KMS-11 (cell line): ENCODE results near the gene GPR176.

Experiments
- H2AFZ ChIP-seq: fragments of 200-600 bp; sonication (generic); 2 replicates; pipeline ENCODE4 v1.6.1; 2016; ENCODE audit warnings: antibody characterized with exemption, mixed run types, low read depth
- H3K27ac ChIP-seq: fragments of 200-600 bp; sonication (generic); 2 replicates; pipeline ENCODE4 v1.6.1; 2016; ENCODE audit warnings: mild to moderate bottlenecking, mixed run types
- H3K27me3 ChIP-seq: fragments of 200-600 bp; sonication (generic); 2 replicates; pipeline ENCODE4 v1.6.1; 2017; ENCODE audit warnings: mild to moderate bottlenecking, low read depth, mixed run types, moderate library complexity; ENCODE audit not compliant: insufficient read depth
- H3K36me3 ChIP-seq: fragments of 200-600 bp; sonication (generic); 2 replicates; pipeline ENCODE4 v1.6.1; 2017; ENCODE audit warnings: mild to moderate bottlenecking, mixed run types; ENCODE audit not compliant: insufficient read depth
- H3K4me1 ChIP-seq: fragments of 200-600 bp; sonication (generic); 2 replicates; pipeline ENCODE4 v1.6.1; 2016; ENCODE audit warnings: mild to moderate bottlenecking, low read depth, mixed run types; ENCODE audit not compliant: poor library complexity, severe bottlenecking
- H3K4me2 ChIP-seq: fragments of 200-600 bp; sonication (generic); 2 replicates; pipeline ENCODE4 v1.7.0; 2016; ENCODE audit warnings: mild to moderate bottlenecking, mixed run types
- H3K4me3 ChIP-seq: fragments of 200-600 bp; sonication (generic); IDR thresholded peaks from 2 replicates; pipeline ENCODE4 v1.6.1; 2017; ENCODE audit warnings: low read depth, low read length, mixed read lengths; ENCODE audit not compliant: insufficient read depth
- H3K79me2 ChIP-seq: fragments of 200-600 bp; sonication (generic); 2 replicates; pipeline ENCODE4 v1.6.1; 2016; ENCODE audit warnings: low read depth, mixed run types; ENCODE audit not compliant: insufficient read depth
- H3K9ac ChIP-seq: fragments of 200-600 bp; sonication (generic); 2 replicates; pipeline ENCODE4 v1.6.1; 2016; ENCODE audit warnings: mild to moderate bottlenecking, mixed run types
- H4K20me1 ChIP-seq: fragments of 200-600 bp; sonication (generic); 2 replicates; pipeline ENCODE4 v1.6.1; 2016; ENCODE audit warnings: mild to moderate bottlenecking, mixed run types; ENCODE audit not compliant: insufficient read depth
- CTCF ChIP-seq: fragments of 200-600 bp; sonication (generic); conservative IDR thresholded peaks from 2 replicates; pipeline ENCODE4 v1.6.1; 2017; ENCODE audit warnings: low read depth, mild to moderate bottlenecking, antibody characterized with exemption, low read length, moderate library complexity, mixed read lengths

Gene GPR176

GRCh38 chr15:39885099-39885777 lies 34.8 kb downstream of the GPR176 start:
- Histone ChIP-seq H3K4me2 (no peak overlapping the region), H3K27ac (no peak overlapping the region), H3K36me3 (no peaks in the 10 kb centered on the region), H3K27me3 (no peaks in the 10 kb centered on the region), H3K4me3 (no peak overlapping the region), H3K9ac (no peak overlapping the region), H3K4me1 (no peaks in the 10 kb centered on the region), H4K20me1 (no peaks in the 10 kb centered on the region), H3K79me2 (no peaks in the 10 kb centered on the region), H2AFZ (no peak overlapping the region)
- TF ChIP-seq CTCF, result no peak

DNA sequence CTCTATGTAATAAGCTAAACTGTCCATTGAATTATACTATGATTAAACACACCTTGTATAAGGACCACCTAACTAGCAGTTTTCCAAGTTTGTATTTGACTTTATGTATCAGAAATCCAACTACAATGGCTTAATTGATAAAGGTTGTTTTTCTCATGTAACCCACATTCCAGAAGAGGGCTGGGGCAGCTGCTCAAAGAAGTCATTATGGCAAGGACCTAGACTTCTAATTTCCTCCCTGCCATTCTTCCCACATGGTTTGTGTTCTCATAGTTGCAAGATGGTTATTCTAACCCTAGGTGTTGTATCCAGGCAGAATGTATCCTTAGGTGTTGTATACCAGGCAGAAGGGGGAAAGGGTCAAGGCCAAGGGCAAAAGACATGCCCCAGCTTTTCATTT lies 35.7 kb downstream of the GPR176 start:
- no peak overlapping the region for H3K4me2 ChIP-seq
- H3K27ac ChIP-seq, result no peak overlapping the region
- no peaks in the 10 kb centered on the region for H3K79me2 ChIP-seq
- H3K9ac ChIP-seq, result no peak overlapping the region
- no peak overlapping the region for H3K4me3 ChIP-seq
- no peaks in the 10 kb centered on the region for H4K20me1 ChIP-seq
- no peak overlapping the region for H2AFZ ChIP-seq
- H3K36me3 ChIP-seq, result no peaks in the 10 kb centered on the region
- TF ChIP-seq CTCF, result no peak
- H3K27me3 ChIP-seq, result no peaks in the 10 kb centered on the region
- no peaks in the 10 kb centered on the region for H3K4me1 ChIP-seq

DNA sequence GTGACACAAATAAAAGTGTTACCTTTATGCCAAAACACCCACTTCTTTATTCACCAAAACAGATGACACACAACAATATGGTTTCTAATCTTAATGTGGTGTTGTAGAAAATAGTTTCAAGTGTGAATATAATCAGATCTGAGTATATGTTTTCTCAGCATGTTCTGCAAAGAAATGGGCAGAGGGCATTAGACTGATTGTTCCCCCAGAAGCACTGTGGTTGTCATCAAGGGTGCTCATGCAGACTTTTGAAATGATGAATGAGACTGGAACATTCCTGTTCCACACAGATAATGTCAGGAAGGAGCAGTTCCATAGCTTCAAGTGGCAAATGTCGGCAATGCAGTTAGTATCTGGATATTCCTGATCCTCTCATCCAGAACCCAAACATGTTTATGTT lies 37.5 kb downstream of the GPR176 start:
- Histone ChIP-seq H3K36me3 (no peaks in the 10 kb centered on the region), H3K4me1 (no peaks in the 10 kb centered on the region), H4K20me1 (no peaks in the 10 kb centered on the region), H3K4me3 (no peak overlapping the region), H3K27me3 (no peaks in the 10 kb centered on the region), H3K4me2 (no peak overlapping the region), H3K9ac (no peak overlapping the region), H3K79me2 (no peaks in the 10 kb centered on the region), H2AFZ (no peak overlapping the region), H3K27ac (no peak overlapping the region)
- no peak for TF ChIP-seq CTCF

- Histone ChIP-seq H3K9ac (no peak overlapping the region), H3K4me2 (no peak overlapping the region), H3K4me3 (no peak overlapping the region), H4K20me1 (no peaks in the 10 kb centered on the region), H3K4me1 (no peaks in the 10 kb centered on the region), H3K27ac (no peak overlapping the region), H3K27me3 (no peaks in the 10 kb centered on the region), H2AFZ (no peak overlapping the region), H3K36me3 (no peaks in the 10 kb centered on the region), H3K79me2 (no peaks in the 10 kb centered on the region)
- no peak for TF ChIP-seq CTCF
Measured at GRCh38 chr15:39881790-39882189, 38.3 kb downstream of the GPR176 start.
